Stimulated activated CD8-positive, alpha-beta memory T cell treated with anti-CD3 and anti-CD28 coated beads, Interleukin-15, amount 100 ng/mL, for 4 hours (primary cell): ENCODE data around the gene FOXB2.

Source experiments
- DNase-seq, 2 donors: peaks; one replicate each; pipeline ENCODE4 v3.0.0-alpha.2; 2020; ENCODE audit warnings: low read depth in 2 of 2

FOXB2 gene

DNA sequence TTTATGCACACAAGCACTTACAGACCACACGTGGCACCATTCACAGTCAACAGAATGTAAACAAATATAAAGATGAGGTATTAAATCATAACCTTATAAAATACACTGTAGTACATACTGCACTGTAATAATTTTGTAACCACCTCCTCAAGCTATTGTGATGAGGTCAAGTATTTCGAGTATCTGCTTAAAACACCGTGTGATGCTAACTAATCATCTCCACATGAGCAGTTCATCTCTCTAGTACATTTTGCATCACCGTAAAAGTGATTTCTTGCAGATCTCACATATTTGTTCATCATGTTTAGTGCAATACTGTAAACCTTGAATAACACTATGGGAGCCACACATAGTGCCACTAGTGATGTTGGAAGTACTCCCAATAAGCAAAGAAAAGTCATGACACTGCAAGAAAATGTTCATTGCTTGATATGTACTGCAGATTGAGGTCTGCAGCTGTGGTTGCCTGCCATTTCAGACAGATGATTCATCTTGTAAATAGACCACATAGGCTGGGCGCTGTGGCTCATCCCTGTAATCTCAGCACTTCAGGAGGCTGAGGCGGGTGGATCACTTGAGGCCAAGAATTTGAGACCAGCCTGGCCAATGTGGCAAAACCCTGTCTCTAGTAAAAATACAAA is 44.3 kb downstream of the FOXB2 start:
- DNase-seq, result no peak

DNA sequence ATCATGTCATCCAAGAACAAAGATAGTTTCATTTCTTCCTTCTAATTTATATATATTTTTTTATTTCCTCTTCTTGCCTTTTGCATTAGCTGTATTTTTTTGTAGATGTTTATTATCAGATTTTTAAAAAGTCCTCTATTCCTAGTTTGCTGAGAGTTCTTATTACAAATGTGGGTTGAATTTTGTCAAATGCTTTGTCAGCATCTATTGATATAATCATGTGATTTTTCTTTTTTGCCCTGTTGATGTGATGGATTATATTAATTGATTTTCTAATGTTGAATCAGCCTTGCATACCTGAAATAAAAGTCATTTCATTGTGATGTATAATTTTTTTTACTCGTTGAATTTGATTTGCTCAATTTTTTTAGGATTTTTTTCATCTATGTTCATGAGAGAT is 46.9 kb downstream of the FOXB2 start:
- DNase-seq, result no peak
